SK-N-SH (cell line): ENCODE measurements around the gene ANKRD65. TPM values are rescaled to one million over a fixed set of nuclear protein-coding genes. Genes with fewer than 3 reads are reported as not detected.
"Not testable (repeated sequence)": the region's sequence is repeated elsewhere in the genome, so short reads cannot be mapped to it uniquely, and the experiment has no call there.

Source experiments
- CTCF ChIA-PET: fragments of 300-600, 350-600 bp; formaldehyde crosslinking; extraction: SDS; loops from one replicate; lab custom pipeline; 2021; lab: Yijun Ruan, JAX
- POLR2A ChIA-PET: fragments of 350-600 bp; sonication (Branson Sonifier 250); formaldehyde crosslinking; extraction: SDS; loops from one replicate; lab custom pipeline; 2020; ENCODE audit warnings: antibody characterized with exemption, inconsistent platforms; lab: Yijun Ruan, JAX
- DNase-seq: peaks from one replicate; pipeline ENCODE4 v3.0.0; 2012
- H2AFZ ChIP-seq: fragments of 200-600 bp; sonication (generic); 2 replicates; pipeline ENCODE4 v1.8.1; 2016; ENCODE audit warnings: antibody characterized with exemption, mild to moderate bottlenecking, low read depth
- H3F3A ChIP-seq: fragments of 200-600 bp; sonication (generic); replicated peaks from 2 replicates; pipeline ENCODE3; 2016; ENCODE audit warnings: antibody characterized with exemption, mild to moderate bottlenecking; ENCODE audit not compliant: insufficient read depth
- H3K27ac ChIP-seq, 2 experiments: fragments of 200-500 bp in 1 of 2; fragments of 200-600 bp in 1 of 2; sonication (Bioruptor generic) in 1 of 2; sonication (generic), shearing (Covaris generic) in 1 of 2; 2 replicates each; pipeline versions ENCODE4 v1.5.1 to v1.6.1; 2014 to 2016; ENCODE audit warnings: low read depth in 2 of 2, inconsistent platforms in 1 of 2, low read length in 1 of 2, mild to moderate bottlenecking in 1 of 2, mixed read lengths in 1 of 2
- H3K27me3 ChIP-seq: fragments of 200-600 bp; sonication (generic), shearing (Covaris generic); 2 replicates; pipeline ENCODE4 v1.6.1; 2016; ENCODE audit warnings: mixed run types; ENCODE audit not compliant: insufficient read depth
- H3K36me3 ChIP-seq, 2 experiments: fragments of 200-500 bp in 1 of 2; fragments of 200-600 bp in 1 of 2; sonication (Bioruptor generic) in 1 of 2; sonication (generic) in 1 of 2; replicated peaks in 1 of 2; 2 replicates each; pipeline versions ENCODE3 to v1.5.1; 2014 to 2016; ENCODE audit warnings: low read length in 1 of 2, mild to moderate bottlenecking in 1 of 2; ENCODE audit not compliant: insufficient read depth in 2 of 2, control insufficient read depth in 1 of 2
- H3K4me1 ChIP-seq, 2 experiments: fragments of 200-500 bp in 1 of 2; fragments of 200-600 bp in 1 of 2; sonication (Bioruptor generic) in 1 of 2; sonication (generic), shearing (Covaris generic) in 1 of 2; 2 replicates each; pipeline versions ENCODE4 v1.5.1 to v1.6.1; 2014 to 2016; ENCODE audit warnings: low read depth in 1 of 2, low read length in 1 of 2, mixed run types in 1 of 2; ENCODE audit not compliant: insufficient read depth in 2 of 2, control insufficient read depth in 1 of 2
- H3K4me2 ChIP-seq: fragments of 200-600 bp; sonication (generic), shearing (Covaris generic); 2 replicates; pipeline ENCODE4 v1.6.1; 2017; ENCODE audit warnings: mixed run types
- H3K4me3 ChIP-seq, 2 experiments: fragments of 200-500 bp in 1 of 2; fragments of 200-600 bp in 1 of 2; sonication (Bioruptor generic) in 1 of 2; sonication (generic), shearing (Covaris generic) in 1 of 2; 2 replicates each; pipeline versions ENCODE4 v1.5.1 to v1.8.1; 2014 to 2016; ENCODE audit warnings: low read depth in 2 of 2, inconsistent platforms in 1 of 2, low read length in 1 of 2, mild to moderate bottlenecking in 1 of 2, mixed read lengths in 1 of 2, moderate library complexity in 1 of 2
- H3K79me2 ChIP-seq: fragments of 200-600 bp; sonication (generic); 2 replicates; pipeline ENCODE4 v1.8.1; 2017; ENCODE audit warnings: mild to moderate bottlenecking; ENCODE audit not compliant: insufficient read depth
- H3K9ac ChIP-seq: fragments of 200-600 bp; sonication (generic); 2 replicates; pipeline ENCODE4 v1.6.1; 2017; ENCODE audit warnings: mixed run types
- H3K9me2 ChIP-seq: fragments of 200-600 bp; sonication (generic); 2 replicates; pipeline ENCODE4 v1.6.1; 2017; ENCODE audit warnings: mixed run types
- H3K9me3 ChIP-seq: fragments of 200-600 bp; sonication (generic); 2 replicates; pipeline ENCODE4 v1.6.1; 2017; ENCODE audit warnings: mixed run types, mild to moderate bottlenecking, moderate library complexity
- H4K20me1 ChIP-seq: fragments of 200-600 bp; sonication (generic); 2 replicates; pipeline ENCODE4 v1.6.1; 2017; ENCODE audit warnings: mild to moderate bottlenecking, mixed run types; ENCODE audit not compliant: insufficient read depth
- EP300 ChIP-seq, 2 experiments: IDR thresholded peaks; 2 replicates each; pipeline versions ENCODE4 v1.4.0 to v1.6.1; 2012; ENCODE audit warnings: borderline replicate concordance in 1 of 2, low read depth in 1 of 2, low read length in 1 of 2
- FOSL2 ChIP-seq: IDR thresholded peaks from 2 replicates; pipeline ENCODE4 v1.4.0; 2012; ENCODE audit warnings: low read depth, mild to moderate bottlenecking, moderate library complexity, borderline replicate concordance
- FOXJ3 ChIP-seq: sonication (generic); formaldehyde crosslinking; IDR thresholded peaks from 2 replicates; pipeline ENCODE4 v1.5.1; 2020; ENCODE audit warnings: mild to moderate bottlenecking, missing genetic modification reagents
- GABPA ChIP-seq: IDR thresholded peaks from 2 replicates; pipeline ENCODE4 v1.4.0; 2012; ENCODE audit warnings: low read depth, mild to moderate bottlenecking
- IRF3 ChIP-seq: fragments of 150-350 bp; IDR thresholded peaks from 2 replicates; pipeline ENCODE4 v1.6.1; 2016; ENCODE audit warnings: mild to moderate bottlenecking, low read depth, low read length
- JUND ChIP-seq: IDR thresholded peaks from 2 replicates; pipeline ENCODE4 v1.4.0; 2012
- MAX ChIP-seq: IDR thresholded peaks from 2 replicates; pipeline ENCODE4 v1.4.0; 2012; ENCODE audit warnings: low read depth
- NFIC ChIP-seq: IDR thresholded peaks from 2 replicates; pipeline ENCODE4 v1.4.0; 2012; ENCODE audit warnings: borderline replicate concordance
- POLR2AphosphoS5 ChIP-seq: IDR thresholded peaks from 2 replicates; pipeline ENCODE4 v1.6.1; 2012; ENCODE audit warnings: low read depth, low read length
- RXRA ChIP-seq: IDR thresholded peaks from 2 replicates; pipeline ENCODE4 v1.4.0; 2012; ENCODE audit warnings: low read depth, mild to moderate bottlenecking, borderline replicate concordance
- TAF1 ChIP-seq: IDR thresholded peaks from 2 replicates; pipeline ENCODE4 v1.6.1; 2012; ENCODE audit warnings: low read depth, mild to moderate bottlenecking, low read length, moderate library complexity, borderline replicate concordance
- TCF12 ChIP-seq: IDR thresholded peaks from 2 replicates; pipeline ENCODE4 v1.4.0; 2012
- USF1 ChIP-seq: IDR thresholded peaks from 2 replicates; pipeline ENCODE4 v1.4.0; 2012; ENCODE audit warnings: low read depth, borderline replicate concordance
- ZBTB33 ChIP-seq: IDR thresholded peaks from 2 replicates; pipeline ENCODE4 v1.4.0; 2012; ENCODE audit warnings: low read depth, borderline replicate concordance
- WGBS: methylation state at CpG from one replicate; pipeline ENCODE4 v1.1.6; 2017; ENCODE audit warnings: low lambda C conversion rate; 5-methylcytosine and 5-hydroxymethylcytosine counted together
- polyA plus RNA-seq, 3 experiments: library from polyadenylated mRNA; depleted of rRNA; stranded (reverse); fragments of >200 nt; gene quantifications; 2 replicates each; pipeline ENCODE4 v1.2.3, GENCODE V29; 2012

ANKRD65 gene
- polyA plus RNA-seq, 1 of the 3 experiments (the other 2 are of a cell fraction), result 0.07 TPM

GRCh38 chr1:1418464-1419362 is 2.4 kb downstream of the ANKRD65 start:
- Histone ChIP-seq H3K36me3 (no peaks in the 10 kb centered on the region), H3K4me3 (no peak overlapping the region), H3K27me3 (no peaks in the 10 kb centered on the region), H3K4me1 (no peaks in the 10 kb centered on the region; a peak in 2 of 4 replicates), H3F3A (no peaks in the 10 kb centered on the region), H3K9me2 (no peaks in the 10 kb centered on the region), H3K9me3 (no peaks in the 10 kb centered on the region), H2AFZ (no peak overlapping the region), H3K79me2 (no peaks in the 10 kb centered on the region), H3K9ac (no peak overlapping the region), H4K20me1 (no peaks in the 10 kb centered on the region), H3K27ac (no peak overlapping the region), H3K4me2 (no peak overlapping the region)
- ChIA-PET POLR2A (no interaction called here), CTCF (no interaction called here)
- WGBS, result 95% methylated on average over 13 of the region's 26 CpGs
- TF ChIP-seq MAX (no peak), EP300 (IDR thresholded peaks at IDR 0.05; ENCODE audit: borderline replicate concordance in 1 of 2, low read depth in 1 of 2, low read length in 1 of 2) (no peak), FOSL2 (no peak), FOXJ3 (CRISPR knock-in tag) (no peak), NFIC (no peak), JUND (no peak), POLR2AphosphoS5 (no peak), GABPA (no peak), TCF12 (no peak), TAF1 (no peak), IRF3 (no peak), ZBTB33 (no peak), RXRA (no peak), USF1 (no peak)
- DNase-seq, result peak; percentile 36

- H3K36me3 ChIP-seq, H4K20me1 ChIP-seq, H3K4me2 ChIP-seq, H3K9me3 ChIP-seq, H3F3A ChIP-seq, H3K79me2 ChIP-seq, DNase-seq, H3K9ac ChIP-seq, H3K27me3 ChIP-seq, H3K9me2 ChIP-seq, H3K4me1 ChIP-seq, H3K27ac ChIP-seq, POLR2A ChIA-PET, CTCF ChIA-PET, H2AFZ ChIP-seq, H3K4me3 ChIP-seq: not testable (repeated sequence)
- 95% methylated on average over 22 of the region's 25 CpGs for WGBS
These were observed 3.1 kb downstream of the ANKRD65 start for GRCh38 chr1:1417825-1418463.

GRCh38 chr1:1417396-1417795 is 3.7 kb downstream of the ANKRD65 start:
- H3K9me2 ChIP-seq, H3K9me3 ChIP-seq, H3K27me3 ChIP-seq, H4K20me1 ChIP-seq, H3K9ac ChIP-seq, POLR2A ChIA-PET, H3K4me3 ChIP-seq, H3K4me1 ChIP-seq, H3K36me3 ChIP-seq, H3F3A ChIP-seq, H3K79me2 ChIP-seq, DNase-seq, H3K4me2 ChIP-seq, H2AFZ ChIP-seq, CTCF ChIA-PET, H3K27ac ChIP-seq: not testable (repeated sequence)
- WGBS, result 85% methylated on average over 5 of the region's 5 CpGs
